LNCaP clone FGC (cell line): ENCODE results near the gene SLA2.

Source experiments
- DNase-seq: peaks from one replicate; pipeline ENCODE4 v3.0.0-alpha.2; 2011; ENCODE audit warnings: low read depth
- H3K4me3 ChIP-seq: 2 replicates; pipeline ENCODE4 v1.5.1; 2011; ENCODE audit warnings: mild to moderate bottlenecking, low read depth, low read length, control low read depth
- CTCF ChIP-seq: IDR thresholded peaks from 2 replicates; pipeline ENCODE4 v1.5.1; 2012; ENCODE audit warnings: mild to moderate bottlenecking; ENCODE audit not compliant: control insufficient read depth, insufficient read depth; ENCODE audit errors: extremely low read depth

SLA2 gene

GRCh38 chr20:36585410-36586125, 60.4 kb downstream of the SLA2 start:
- no peak overlapping the region for H3K4me3 ChIP-seq

GRCh38 chr20:36584018-36584481, 61.9 kb downstream of the SLA2 start:
- no peak for DNase-seq
- H3K4me3 ChIP-seq = no peak overlapping the region
- TF ChIP-seq CTCF = no peak

More at GRCh38 chr20:36585410-36586125, 60.4 kb downstream of the SLA2 start:
- no peak for TF ChIP-seq CTCF
- no peak for DNase-seq

- no peak for TF ChIP-seq CTCF
- H3K4me3 ChIP-seq = no peak overlapping the region
- no peak for DNase-seq
Measured at GRCh38 chr20:36582821-36583220, 63.2 kb downstream of the SLA2 start.

GRCh38 chr20:36582322-36582721, 63.7 kb downstream of the SLA2 start:
- H3K4me3 ChIP-seq = no peak overlapping the region
- DNase-seq = no peak
- no peak for TF ChIP-seq CTCF

GRCh38 chr20:36579996-36580545, 65.9 kb downstream of the SLA2 start:
- no peak overlapping the region for H3K4me3 ChIP-seq
- no peak for TF ChIP-seq CTCF
- no peak for DNase-seq

GRCh38 chr20:36578356-36579041, 67.5 kb downstream of the SLA2 start:
- no peak for TF ChIP-seq CTCF
- no peak for DNase-seq
- H3K4me3 ChIP-seq = no peak overlapping the region
